PC-3 (cell line): ENCODE results near the gene RAB8A. TPM values are rescaled to one million over a fixed set of nuclear protein-coding genes. Genes with fewer than 3 reads are reported as not detected.

Source experiments
- ATAC-seq: fragments of 200-7000 bp; cut with Tn5 transposase; 2 replicates; pipeline ENCODE4 v1.9.1; 2020; ENCODE audit warnings: mild to moderate bottlenecking, moderate library complexity
- BruUV-seq: library from RNA; stranded (reverse); fragments of 400-500 nt; replicated peaks from 2 replicates; lab custom pipeline; 2021; lab: Mats Ljungman, UMichigan
- CTCF ChIA-PET: fragments of 300-600 bp; sonication (Branson Sonifier 250); formaldehyde crosslinking; loops from one replicate; lab custom pipeline; 2022; ENCODE audit warnings: antibody characterized with exemption; lab: Charles Lee
- POLR2A ChIA-PET: fragments of 300-600 bp; sonication (Branson Sonifier 250); formaldehyde crosslinking; loops from one replicate; lab custom pipeline; 2022; ENCODE audit warnings: antibody characterized with exemption; ENCODE audit not compliant: unreplicated experiment; lab: Charles Lee
- DNase-seq: peaks from one replicate; pipeline ENCODE4 v3.0.0-alpha.2; 2015
- H2AFZ ChIP-seq: fragments of 300-600 bp; sonication (generic); 2 replicates; pipeline ENCODE4 v1.6.0; 2016; ENCODE audit warnings: antibody characterized with exemption, low read length
- H3F3A ChIP-seq: fragments of 300-600 bp; sonication (generic); one replicate; pipeline ENCODE4 v1.6.0; 2017; ENCODE audit warnings: antibody characterized with exemption, low read length, control low read depth, mild to moderate bottlenecking; ENCODE audit not compliant: unreplicated experiment
- H3K27ac ChIP-seq: fragments of 300-600 bp; sonication (generic); 2 replicates; pipeline ENCODE4 v1.5.1; 2016; ENCODE audit warnings: mild to moderate bottlenecking, low read length
- H3K27me3 ChIP-seq: fragments of 300-600 bp; sonication (generic); 2 replicates; pipeline ENCODE4 v1.6.1; 2016; ENCODE audit warnings: low read length, mixed read lengths
- H3K36me3 ChIP-seq: fragments of 300-600 bp; sonication (generic); 2 replicates; pipeline ENCODE4 v1.6.1; 2016; ENCODE audit warnings: low read depth, mixed run types, low read length, mixed read lengths
- H3K4me1 ChIP-seq: fragments of 300-600 bp; sonication (generic); 2 replicates; pipeline ENCODE4 v1.5.1; 2016; ENCODE audit warnings: low read length; ENCODE audit not compliant: insufficient read depth
- H3K4me2 ChIP-seq: fragments of 300-600 bp; sonication (generic); 2 replicates; pipeline ENCODE4 v1.6.0; 2016; ENCODE audit warnings: low read length
- H3K4me3 ChIP-seq: fragments of 300-600 bp; sonication (generic); 2 replicates; pipeline ENCODE4 v1.5.1; 2016; ENCODE audit warnings: mild to moderate bottlenecking, low read length, mixed read lengths
- H3K79me2 ChIP-seq: fragments of 300-600 bp; sonication (generic); 2 replicates; pipeline ENCODE4 v1.6.1; 2017; ENCODE audit warnings: low read length, mixed read lengths
- H3K9ac ChIP-seq: fragments of 300-600 bp; sonication (generic); 2 replicates; pipeline ENCODE4 v1.6.0; 2016; ENCODE audit warnings: mild to moderate bottlenecking, low read length
- H3K9me2 ChIP-seq: fragments of 300-600 bp; sonication (generic); replicated peaks from 2 replicates; pipeline ENCODE4 v1.6.1; 2016; ENCODE audit warnings: mixed run types, low read length, mixed read lengths
- H3K9me3 ChIP-seq: fragments of 300-600 bp; sonication (generic); 2 replicates; pipeline ENCODE4 v1.6.1; 2016; ENCODE audit warnings: low read length, mixed read lengths
- H4K20me1 ChIP-seq: fragments of 300-600 bp; sonication (generic); 2 replicates; pipeline ENCODE4 v1.6.1; 2016; ENCODE audit warnings: low read length, mixed read lengths
- CTCF ChIP-seq: fragments of 300-600 bp; sonication (generic); conservative IDR thresholded peaks from 2 replicates; pipeline ENCODE4 v1.5.1; 2017; ENCODE audit warnings: antibody characterized with exemption, low read depth, mild to moderate bottlenecking, low read length
- EZH2 ChIP-seq: fragments of 300-600 bp; sonication (generic); IDR thresholded peaks from one replicate; pipeline ENCODE4 v1.6.1; 2017; ENCODE audit warnings: antibody characterized with exemption, mild to moderate bottlenecking, low read length; ENCODE audit not compliant: unreplicated experiment
- EZH2phosphoT487 ChIP-seq: fragments of 300-600 bp; sonication (generic); IDR thresholded peaks from 2 replicates; pipeline ENCODE4 v1.6.1; 2018; ENCODE audit warnings: mild to moderate bottlenecking, antibody characterized with exemption, low read length, borderline replicate concordance
- intact Hi-C: fragments of 100-400 bp; cut with micrococcal nuclease; formaldehyde crosslinking; loops from 2 replicates; pipeline ENCODE4 v1.9.0; 2023
- total RNA-seq: library from RNA; depleted of rRNA; stranded (reverse); fragments of >200 nt; gene quantifications from 2 replicates; pipeline ENCODE4 v1.2.3, GENCODE V29; 2014

The RAB8A gene
- total RNA-seq, 1 experiment from 2014 or later, result 94.5 TPM

- peaks cover 6% of the 10 kb centered on the region for H3K36me3 ChIP-seq
- H3F3A ChIP-seq, result no peaks in the 10 kb centered on the region
- DNase-seq, result no peak
- no peak for ATAC-seq
- H3K4me3 ChIP-seq, result no peak overlapping the region
- H3K79me2 ChIP-seq, result no peaks in the 10 kb centered on the region
- H3K27ac ChIP-seq, result no peak overlapping the region
- ChIA-PET CTCF (interaction anchor here (0.7 kb wide), 1 partner anchor 66 kb away, joined by 3 read pairs; no protein-coding TSS in a partner anchor), POLR2A (no interaction called here)
- H3K9me2 ChIP-seq, result no peaks in the 10 kb centered on the region
- 0 out of 2 replicates have a peak, but pooled peaks cover under 1% of the 10 kb centered on the region for H3K4me1 ChIP-seq
- H2AFZ ChIP-seq, result no peak overlapping the region
- no peaks in the 10 kb centered on the region for H3K27me3 ChIP-seq
- H4K20me1 ChIP-seq, result no peaks in the 10 kb centered on the region
- intact Hi-C loops, result no loop called here
- TF ChIP-seq EZH2 (no peak), CTCF (no peak), EZH2phosphoT487 (no peak)
- H3K9me3 ChIP-seq, result no peaks in the 10 kb centered on the region
- no peak overlapping the region for H3K9ac ChIP-seq
- no peak overlapping the region for H3K4me2 ChIP-seq
- BruUV-seq, result no TSS peak
Observed at GRCh38 chr19:16154557-16154956, 42.9 kb downstream of the RAB8A start.

GRCh38 chr19:16155128-16155527 is 43.4 kb downstream of the RAB8A start:
- ATAC-seq, result no peak
- Histone ChIP-seq H3K4me3 (no peak overlapping the region), H3K9me3 (no peaks in the 10 kb centered on the region)

More at GRCh38 chr19:16155128-16155527, 43.4 kb downstream of the RAB8A start:
- Histone ChIP-seq H3K27me3 (no peaks in the 10 kb centered on the region), H3K79me2 (no peaks in the 10 kb centered on the region), H3K4me2 (no peak overlapping the region), H3K9me2 (no peaks in the 10 kb centered on the region), H2AFZ (no peak overlapping the region), H3K36me3 (peaks cover 6% of the 10 kb centered on the region), H3K27ac (no peak overlapping the region), H4K20me1 (no peaks in the 10 kb centered on the region), H3F3A (no peaks in the 10 kb centered on the region), H3K4me1 (peaks cover 6% of the 10 kb centered on the region), H3K9ac (no peak overlapping the region)
- CTCF ChIA-PET, result no interaction called here
- intact Hi-C loops, result no loop called here
- DNase-seq, result no peak
- POLR2A ChIA-PET, result no interaction called here
- TF ChIP-seq CTCF, result no peak
- TF ChIP-seq EZH2, result no peak
- no peak for TF ChIP-seq EZH2phosphoT487
- no TSS peak for BruUV-seq
